ENCODE results near the gene CD44.

Gene CD44

DNA sequence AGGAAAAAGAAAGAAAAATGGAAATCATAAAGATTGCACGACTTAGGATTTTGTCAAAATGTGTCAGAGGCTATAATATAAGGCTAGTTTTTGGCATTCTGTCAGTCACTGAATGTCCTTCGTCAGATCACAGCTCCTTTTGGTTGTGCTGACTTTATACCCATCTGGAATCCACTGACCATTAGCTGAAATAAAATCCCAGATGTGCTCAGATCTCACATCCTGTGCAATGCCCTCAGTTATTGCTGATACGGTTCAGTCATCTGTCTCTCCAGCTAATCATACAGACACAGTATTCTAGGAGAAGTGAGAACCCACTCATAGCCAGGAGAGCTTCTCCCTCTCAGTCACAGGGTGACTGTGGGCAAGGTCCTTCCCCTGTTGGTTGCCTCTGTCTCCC, 11.5 kb downstream of the CD44 start:
- no peak for DNase-seq (ENCODE audit: low read depth)
- no peak overlapping the region for H3K4me3 ChIP-seq (ENCODE audit: low read length)

DNA sequence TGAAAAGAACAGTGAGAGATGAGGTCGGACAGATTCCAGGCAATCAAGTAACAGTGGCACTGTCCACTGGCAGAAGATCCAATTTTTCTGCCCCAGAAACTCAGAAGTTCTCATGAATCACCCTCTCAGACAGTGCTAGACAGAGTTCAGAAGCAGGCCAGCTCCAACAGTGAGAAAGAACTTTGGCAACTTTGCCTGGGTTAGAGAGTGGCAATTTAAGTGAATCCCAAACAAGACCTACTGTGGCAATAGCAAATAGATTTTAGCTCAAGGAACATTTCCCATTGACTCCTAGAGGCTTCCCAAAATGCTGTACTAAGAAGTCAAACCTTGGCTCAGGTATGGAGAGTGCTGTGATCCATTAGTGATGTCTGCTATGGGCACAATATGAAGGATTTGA, 12.3 kb downstream of the CD44 start:
- no peak overlapping the region for H3K4me3 ChIP-seq (ENCODE audit: low read length)
- DNase-seq (ENCODE audit: low read depth), result no peak
- TF ChIP-seq, protein P1, sequence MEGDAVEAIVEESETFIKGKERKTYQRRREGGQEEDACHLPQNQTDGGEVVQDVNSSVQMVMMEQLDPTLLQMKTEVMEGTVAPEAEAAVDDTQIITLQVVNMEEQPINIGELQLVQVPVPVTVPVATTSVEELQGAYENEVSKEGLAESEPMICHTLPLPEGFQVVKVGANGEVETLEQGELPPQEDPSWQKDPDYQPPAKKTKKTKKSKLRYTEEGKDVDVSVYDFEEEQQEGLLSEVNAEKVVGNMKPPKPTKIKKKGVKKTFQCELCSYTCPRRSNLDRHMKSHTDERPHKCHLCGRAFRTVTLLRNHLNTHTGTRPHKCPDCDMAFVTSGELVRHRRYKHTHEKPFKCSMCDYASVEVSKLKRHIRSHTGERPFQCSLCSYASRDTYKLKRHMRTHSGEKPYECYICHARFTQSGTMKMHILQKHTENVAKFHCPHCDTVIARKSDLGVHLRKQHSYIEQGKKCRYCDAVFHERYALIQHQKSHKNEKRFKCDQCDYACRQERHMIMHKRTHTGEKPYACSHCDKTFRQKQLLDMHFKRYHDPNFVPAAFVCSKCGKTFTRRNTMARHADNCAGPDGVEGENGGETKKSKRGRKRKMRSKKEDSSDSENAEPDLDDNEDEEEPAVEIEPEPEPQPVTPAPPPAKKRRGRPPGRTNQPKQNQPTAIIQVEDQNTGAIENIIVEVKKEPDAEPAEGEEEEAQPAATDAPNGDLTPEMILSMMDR (conservative IDR thresholded peaks at IDR 0.05; ENCODE audit: low read depth, low read length), result no peak

More for the DNA sequence above, 11.5 kb downstream of the CD44 start:
- TF ChIP-seq, protein P1 (conservative IDR thresholded peaks at IDR 0.05; ENCODE audit: low read depth, low read length), result no peak

- no peak overlapping the region for H3K4me3 ChIP-seq (ENCODE audit: low read length)
- TF ChIP-seq, protein P1 (conservative IDR thresholded peaks at IDR 0.05; ENCODE audit: low read depth, low read length), result no peak
- DNase-seq (ENCODE audit: low read depth), result no peak
Observed at GRCh38 chr11:35151683-35152280, 12.8 kb downstream of the CD44 start.

DNA sequence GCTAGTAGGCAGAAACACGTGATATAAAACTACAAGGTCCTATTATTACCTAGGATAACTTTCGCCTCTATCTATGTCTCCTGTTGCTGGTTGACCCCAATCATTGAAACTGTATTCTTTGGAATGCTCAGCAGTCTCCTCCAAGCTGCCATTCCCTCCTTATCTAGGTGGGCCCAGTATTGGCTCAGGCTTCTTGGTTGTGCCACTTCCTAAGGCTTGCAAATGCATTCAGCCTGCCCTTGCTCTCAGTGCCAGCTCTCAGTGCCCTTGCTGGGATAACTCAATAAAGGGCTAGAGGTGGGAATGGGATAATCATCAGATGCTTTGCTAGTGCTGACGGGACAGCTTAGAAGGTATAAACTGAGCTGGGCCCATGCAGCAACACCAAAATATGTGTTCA, 13.6 kb downstream of the CD44 start:
- no peak overlapping the region for H3K4me3 ChIP-seq (ENCODE audit: low read length)
- TF ChIP-seq, protein P1 (conservative IDR thresholded peaks at IDR 0.05; ENCODE audit: low read depth, low read length), result no peak
- DNase-seq (ENCODE audit: low read depth), result no peak

GRCh38 chr11:35153280-35153679, 14.3 kb downstream of the CD44 start:
- TF ChIP-seq, protein P1 (conservative IDR thresholded peaks at IDR 0.05; ENCODE audit: low read depth, low read length), result no peak
- H3K4me3 ChIP-seq (ENCODE audit: low read length), result no peak overlapping the region
- no peak for DNase-seq (ENCODE audit: low read depth)

DNA sequence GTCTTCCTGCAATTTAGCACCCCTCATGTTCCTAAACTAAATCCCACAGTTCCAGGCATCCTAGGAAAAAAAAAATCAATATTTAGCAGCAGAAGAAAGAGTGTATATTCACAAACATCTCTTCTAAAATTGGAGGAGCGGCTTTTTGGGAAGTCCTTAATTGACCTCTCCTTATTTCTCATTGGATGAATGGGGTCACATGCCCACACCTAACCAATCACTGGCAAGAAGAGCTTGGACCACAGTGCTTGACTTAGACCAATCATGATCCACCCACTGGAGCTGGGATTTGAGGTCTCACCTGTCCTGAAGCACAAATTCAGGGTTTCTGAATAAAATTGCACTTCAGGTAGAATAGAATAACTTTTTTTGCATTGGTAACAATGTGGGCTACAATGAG, 16.0 kb downstream of the CD44 start:
- TF ChIP-seq, protein P1 (conservative IDR thresholded peaks at IDR 0.05; ENCODE audit: low read depth, low read length), result no peak
- no peak for DNase-seq (ENCODE audit: low read depth)
- H3K4me3 ChIP-seq (ENCODE audit: low read length), result no peak overlapping the region

DNA sequence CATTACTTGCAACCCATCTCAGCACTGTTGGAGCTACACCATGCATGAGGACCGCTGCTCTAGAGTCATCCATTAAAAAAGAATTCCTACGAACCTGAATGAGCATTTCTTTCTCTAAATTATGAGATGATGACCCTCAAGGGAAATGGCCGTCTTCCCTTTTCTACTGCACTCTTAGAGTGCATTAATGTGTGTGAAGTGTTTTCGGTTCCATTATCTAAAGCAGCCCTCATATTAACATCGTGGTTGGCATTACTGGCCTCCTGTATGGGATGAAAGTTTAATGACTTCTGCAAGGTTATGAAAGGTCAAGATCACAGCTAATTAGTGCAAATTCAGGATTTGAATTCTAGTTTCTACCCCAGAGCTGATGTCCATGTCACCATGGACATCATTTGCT, 16.7 kb downstream of the CD44 start:
- TF ChIP-seq, protein P1 (conservative IDR thresholded peaks at IDR 0.05; ENCODE audit: low read depth, low read length), result no peak

More for the DNA sequence above, 16.7 kb downstream of the CD44 start:
- DNase-seq (ENCODE audit: low read depth), result no peak
- H3K4me3 ChIP-seq (ENCODE audit: low read length), result no peak overlapping the region
